GM12891 (cell line): Measurements from ENCODE around the gene HACD2.

Experiments
- POLR2A ChIP-seq: IDR thresholded peaks from 2 replicates; pipeline ENCODE4 v1.6.1; 2011; ENCODE audit warnings: low read depth, low read length, control low read depth
- POLR2AphosphoS5 ChIP-seq: IDR thresholded peaks from 2 replicates; pipeline ENCODE4 v1.6.1; 2011; ENCODE audit warnings: low read depth, low read length, control low read depth
- POU2F2 ChIP-seq: IDR thresholded peaks from 2 replicates; pipeline ENCODE4 v1.6.1; 2011; ENCODE audit warnings: low read depth, mild to moderate bottlenecking, control low read depth, low read length, moderate library complexity
- SPI1 ChIP-seq: IDR thresholded peaks from 2 replicates; pipeline ENCODE4 v1.6.1; 2011; ENCODE audit warnings: low read depth, low read length, control low read depth

DNA sequence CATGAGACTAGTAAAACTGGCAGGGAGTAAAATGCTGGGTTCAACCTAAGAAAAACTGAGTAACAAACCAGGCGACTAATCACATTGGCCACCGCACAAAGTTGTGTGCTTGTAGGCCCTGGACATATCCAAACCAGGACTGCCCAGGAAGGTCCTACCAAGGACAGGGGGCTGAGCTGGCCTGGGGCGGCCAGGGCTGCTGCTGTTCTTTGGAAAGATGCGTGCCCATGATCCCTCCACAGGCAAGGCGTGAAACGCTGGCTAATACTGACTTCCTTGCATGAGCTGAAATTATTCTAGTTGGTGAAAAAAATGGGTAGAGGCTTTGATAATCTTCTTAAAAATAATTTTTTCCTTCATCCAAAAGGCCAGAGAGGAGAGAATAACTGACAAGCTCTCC lies 79.0 kb downstream of the HACD2 start:
- no peak for TF ChIP-seq POLR2AphosphoS5
- TF ChIP-seq POU2F2: no peak
- TF ChIP-seq SPI1: no peak
- no peak for TF ChIP-seq POLR2A
